Measurements from ENCODE around the gene ANKRD34B.
"Not testable (repeated sequence)": the region's sequence is repeated elsewhere in the genome, so short reads cannot be mapped to it uniquely, and the experiment has no call there.

Gene ANKRD34B

DNA sequence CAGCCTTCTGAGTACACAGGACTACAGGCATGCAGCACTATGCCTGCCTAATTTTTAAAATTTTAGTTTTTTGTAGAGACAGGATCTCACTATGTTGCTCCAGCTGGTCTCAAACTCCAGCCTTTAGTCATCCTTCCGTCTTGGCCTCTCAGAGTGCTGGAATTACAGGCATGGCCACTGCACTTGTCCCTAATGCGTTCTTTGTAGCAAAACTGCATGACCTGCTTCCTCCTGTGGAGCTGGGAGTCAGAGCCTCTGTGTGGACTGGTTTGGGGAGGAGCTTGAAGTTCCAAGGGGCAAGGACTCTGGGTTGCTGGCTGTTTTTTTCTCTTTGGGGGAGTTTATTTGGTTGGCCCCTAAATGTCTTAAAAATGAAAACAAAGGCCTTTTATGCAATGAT, 22.7 kb upstream of the ANKRD34B start:
- H3K4me3 ChIP-seq (ENCODE audit: low read depth in 1 of 2, low read length in 2 of 2) = no peak overlapping the region
- no peaks in the 10 kb centered on the region for H3K36me3 ChIP-seq (ENCODE audit: insufficient read depth, low read length)
- no peak overlapping the region for H3K27ac ChIP-seq (ENCODE audit: low read depth, low read length)
- no peaks in the 10 kb centered on the region for H3K9me3 ChIP-seq (ENCODE audit: low read length)
- H3K9ac ChIP-seq (ENCODE audit: low read length) = no peak overlapping the region
- no peaks in the 10 kb centered on the region for H3K4me1 ChIP-seq (ENCODE audit: insufficient read depth, low read length)
- H3K27me3 ChIP-seq (ENCODE audit: control insufficient read depth in 1 of 2, insufficient read depth in 2 of 2, low read length in 2 of 2) = no peaks in the 10 kb centered on the region

GRCh38 chr5:80592105-80592504, 22.0 kb upstream of the ANKRD34B start:
- no peaks in the 10 kb centered on the region for H3K4me1 ChIP-seq (ENCODE audit: insufficient read depth, low read length)
- no peak overlapping the region for H3K9ac ChIP-seq (ENCODE audit: low read length)
- no peaks in the 10 kb centered on the region for H3K27me3 ChIP-seq (ENCODE audit: control insufficient read depth in 1 of 2, insufficient read depth in 2 of 2, low read length in 2 of 2)
- H3K4me3 ChIP-seq (ENCODE audit: low read depth in 1 of 2, low read length in 2 of 2) = no peak overlapping the region
- no peaks in the 10 kb centered on the region for H3K36me3 ChIP-seq (ENCODE audit: insufficient read depth, low read length)
- H3K27ac ChIP-seq (ENCODE audit: low read depth, low read length) = no peak overlapping the region
- H3K9me3 ChIP-seq (ENCODE audit: low read length) = no peaks in the 10 kb centered on the region

GRCh38 chr5:80591352-80591751, 21.3 kb upstream of the ANKRD34B start:
- no peaks in the 10 kb centered on the region for H3K27me3 ChIP-seq (ENCODE audit: control insufficient read depth in 1 of 2, insufficient read depth in 2 of 2, low read length in 2 of 2)
- H3K4me3 ChIP-seq (ENCODE audit: low read depth in 1 of 2, low read length in 2 of 2) = no peak overlapping the region
- no peaks in the 10 kb centered on the region for H3K9me3 ChIP-seq (ENCODE audit: low read length)
- H3K27ac ChIP-seq (ENCODE audit: low read depth, low read length) = no peak overlapping the region
- H3K9ac ChIP-seq (ENCODE audit: low read length) = no peak overlapping the region
- no peaks in the 10 kb centered on the region for H3K4me1 ChIP-seq (ENCODE audit: insufficient read depth, low read length)
- H3K36me3 ChIP-seq (ENCODE audit: insufficient read depth, low read length) = no peaks in the 10 kb centered on the region

- Histone ChIP-seq H3K9ac (ENCODE audit: low read length) (no peak overlapping the region), H3K27me3 (ENCODE audit: control insufficient read depth in 1 of 2, insufficient read depth in 2 of 2, low read length in 2 of 2) (no peaks in the 10 kb centered on the region), H3K36me3 (ENCODE audit: insufficient read depth, low read length) (no peaks in the 10 kb centered on the region), H3K27ac (ENCODE audit: low read depth, low read length) (no peak overlapping the region), H3K4me1 (ENCODE audit: insufficient read depth, low read length) (no peaks in the 10 kb centered on the region), H3K9me3 (ENCODE audit: low read length) (no peaks in the 10 kb centered on the region), H3K4me3 (ENCODE audit: low read depth in 1 of 2, low read length in 2 of 2) (no peak overlapping the region)
These were observed 20.7 kb upstream of the ANKRD34B start for GRCh38 chr5:80590766-80591165.

DNA sequence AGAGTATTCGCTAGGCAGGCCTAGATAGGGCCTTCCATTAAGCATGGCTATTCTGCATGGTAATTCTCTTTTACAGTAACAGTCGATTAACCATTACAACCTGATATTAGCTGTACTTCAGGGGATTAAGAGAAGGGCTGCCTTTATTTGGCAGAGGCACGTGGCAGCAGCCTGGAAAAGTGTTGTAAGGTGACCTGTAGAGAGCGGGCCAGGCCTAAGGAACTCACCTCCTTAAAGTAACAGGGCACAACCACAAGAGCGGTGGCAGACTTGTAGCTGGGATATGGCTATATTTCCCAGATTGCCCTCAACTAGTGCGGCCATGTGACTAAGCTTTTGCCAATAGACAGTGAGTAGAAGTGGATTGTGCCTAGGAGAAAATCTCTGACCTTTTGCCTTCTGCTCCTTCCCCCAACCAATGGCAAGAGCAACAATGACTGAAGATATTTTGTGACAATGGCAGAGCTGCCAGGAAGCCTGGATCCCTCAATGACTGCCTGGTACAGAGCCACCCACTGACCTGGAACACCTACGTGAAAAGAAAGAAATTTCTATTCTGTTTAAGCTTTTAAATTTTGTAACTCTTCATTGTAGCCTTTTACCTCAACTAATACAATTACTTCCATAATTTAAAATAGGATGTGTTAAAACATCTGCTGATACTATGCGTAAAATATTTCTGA, 18.9 kb upstream of the ANKRD34B start:
- Histone ChIP-seq H3K27me3 (ENCODE audit: control insufficient read depth in 1 of 2, insufficient read depth in 2 of 2, low read length in 2 of 2) (no peaks in the 10 kb centered on the region), H3K4me1 (ENCODE audit: insufficient read depth, low read length) (no peaks in the 10 kb centered on the region), H3K4me3 (ENCODE audit: low read depth in 1 of 2, low read length in 2 of 2) (no peak overlapping the region), H3K27ac (ENCODE audit: low read depth, low read length) (no peak overlapping the region), H3K9me3 (ENCODE audit: low read length) (no peaks in the 10 kb centered on the region), H3K36me3 (ENCODE audit: insufficient read depth, low read length) (no peaks in the 10 kb centered on the region), H3K9ac (ENCODE audit: low read length) (no peak overlapping the region)

DNA sequence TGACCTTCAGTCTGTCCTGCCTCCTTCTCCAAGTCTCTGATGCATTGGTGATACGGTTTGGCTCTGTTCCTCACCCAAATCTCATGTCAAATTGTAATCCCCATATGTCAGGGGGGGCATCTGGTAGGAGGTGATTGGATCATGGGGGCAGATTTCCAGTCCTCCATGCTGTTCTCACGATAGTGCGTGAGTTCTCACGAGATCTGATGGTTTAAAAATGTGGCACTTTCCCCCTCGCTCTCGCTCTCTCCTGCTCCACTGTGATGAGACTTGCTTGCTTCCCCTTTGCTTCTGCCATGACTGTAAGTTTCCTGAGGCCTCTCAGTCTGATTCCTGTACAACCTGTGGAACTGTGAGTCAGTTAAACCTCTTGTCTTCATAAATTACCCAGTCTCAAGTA, 14.7 kb upstream of the ANKRD34B start:
- H3K27ac ChIP-seq (ENCODE audit: low read depth, low read length) = no peak overlapping the region

DNA sequence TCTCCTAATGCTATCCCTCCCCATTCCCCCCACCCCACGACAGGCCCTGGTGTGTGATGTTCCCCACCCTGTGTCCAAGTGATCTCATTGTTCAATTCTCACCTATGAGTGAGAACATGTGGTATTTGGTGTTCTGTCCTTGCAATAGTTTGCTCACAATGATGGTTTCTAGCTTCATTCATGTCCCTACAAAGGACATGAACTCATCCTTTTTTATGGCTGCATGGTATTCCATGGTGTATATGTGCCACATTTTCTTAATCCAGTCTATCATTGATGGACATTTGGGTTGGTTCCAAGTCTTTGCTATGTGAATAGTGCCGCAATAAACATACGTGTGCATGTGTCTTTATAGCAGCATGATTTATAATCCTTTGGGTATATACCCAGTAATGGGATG, 10.2 kb upstream of the ANKRD34B start:
- not testable (repeated sequence) for H3K9me3 ChIP-seq (ENCODE audit: low read length); H3K4me1 ChIP-seq (ENCODE audit: insufficient read depth, low read length); H3K4me3 ChIP-seq (ENCODE audit: low read depth in 1 of 2, low read length in 2 of 2); H3K9ac ChIP-seq (ENCODE audit: low read length); H3K36me3 ChIP-seq (ENCODE audit: insufficient read depth, low read length); H3K27me3 ChIP-seq (ENCODE audit: control insufficient read depth in 1 of 2, insufficient read depth in 2 of 2, low read length in 2 of 2); H3K27ac ChIP-seq (ENCODE audit: low read depth, low read length)

More for the DNA sequence above, 14.7 kb upstream of the ANKRD34B start:
- Histone ChIP-seq H3K9me3 (ENCODE audit: low read length) (no peaks in the 10 kb centered on the region), H3K36me3 (ENCODE audit: insufficient read depth, low read length) (no peaks in the 10 kb centered on the region), H3K27me3 (ENCODE audit: control insufficient read depth in 1 of 2, insufficient read depth in 2 of 2, low read length in 2 of 2) (no peaks in the 10 kb centered on the region), H3K4me1 (ENCODE audit: insufficient read depth, low read length) (no peaks in the 10 kb centered on the region), H3K9ac (ENCODE audit: low read length) (no peak overlapping the region), H3K4me3 (ENCODE audit: low read depth in 1 of 2, low read length in 2 of 2) (no peak overlapping the region)

- no peak overlapping the region for H3K4me3 ChIP-seq (ENCODE audit: low read depth in 1 of 2, low read length in 2 of 2)
- no peaks in the 10 kb centered on the region for H3K36me3 ChIP-seq (ENCODE audit: insufficient read depth, low read length)
- H3K27me3 ChIP-seq (ENCODE audit: control insufficient read depth in 1 of 2, insufficient read depth in 2 of 2, low read length in 2 of 2) = no peaks in the 10 kb centered on the region
- H3K9ac ChIP-seq (ENCODE audit: low read length) = no peak overlapping the region
- no peak overlapping the region for H3K27ac ChIP-seq (ENCODE audit: low read depth, low read length)
- no peaks in the 10 kb centered on the region for H3K9me3 ChIP-seq (ENCODE audit: low read length)
- no peaks in the 10 kb centered on the region for H3K4me1 ChIP-seq (ENCODE audit: insufficient read depth, low read length)
These were observed 9.0 kb upstream of the ANKRD34B start for GRCh38 chr5:80579050-80579449.

DNA sequence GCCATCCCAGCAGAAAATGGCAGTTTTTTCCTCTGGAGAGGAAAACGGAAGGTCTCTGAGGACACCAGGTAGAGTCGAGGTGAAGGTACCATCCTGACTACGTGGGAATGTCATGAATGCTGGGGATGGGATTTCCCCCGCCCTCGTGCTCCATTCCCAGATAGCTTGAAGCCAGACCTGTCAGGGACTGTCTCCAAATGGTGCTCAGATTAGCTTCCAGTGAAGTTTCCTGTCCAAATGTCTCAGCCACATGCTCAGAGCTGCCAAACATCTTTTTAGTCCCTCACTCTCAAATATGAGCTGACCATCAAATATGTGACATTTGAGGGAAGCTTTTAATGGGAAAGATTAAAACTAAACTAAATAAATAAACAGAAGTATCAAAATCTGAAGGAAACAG, 7.6 kb upstream of the ANKRD34B start:
- Histone ChIP-seq H3K4me3 (ENCODE audit: low read depth in 1 of 2, low read length in 2 of 2) (no peak overlapping the region), H3K9me3 (ENCODE audit: low read length) (no peaks in the 10 kb centered on the region), H3K27ac (ENCODE audit: low read depth, low read length) (no peak overlapping the region)

DNA sequence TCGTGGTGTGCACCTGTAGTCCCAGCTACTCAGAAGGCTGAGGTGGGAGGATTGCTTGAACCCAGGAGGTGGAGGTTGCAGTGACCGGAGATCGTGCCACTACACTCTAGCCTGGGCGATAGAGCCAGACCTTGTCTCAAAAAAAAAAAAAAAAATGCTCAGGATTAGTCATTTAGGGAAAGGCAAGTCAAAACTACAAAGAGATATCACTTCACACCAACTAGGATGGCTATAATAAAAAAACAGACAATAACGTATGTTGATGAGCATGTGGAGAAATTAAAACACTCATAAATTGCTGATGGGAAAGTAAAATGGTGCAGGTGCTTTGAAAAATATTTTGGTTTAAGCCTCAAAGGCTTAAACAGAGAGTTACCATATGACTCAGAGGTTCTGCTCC, 6.3 kb upstream of the ANKRD34B start:
- Histone ChIP-seq H3K27ac (ENCODE audit: low read depth, low read length) (no peak overlapping the region), H3K9me3 (ENCODE audit: low read length) (no peaks in the 10 kb centered on the region), H3K9ac (ENCODE audit: low read length) (no peak overlapping the region), H3K4me3 (ENCODE audit: low read depth in 1 of 2, low read length in 2 of 2) (no peak overlapping the region), H3K36me3 (ENCODE audit: insufficient read depth, low read length) (no peaks in the 10 kb centered on the region), H3K4me1 (ENCODE audit: insufficient read depth, low read length) (no peaks in the 10 kb centered on the region), H3K27me3 (ENCODE audit: control insufficient read depth in 1 of 2, insufficient read depth in 2 of 2, low read length in 2 of 2) (no peaks in the 10 kb centered on the region)

More for the DNA sequence above, 7.6 kb upstream of the ANKRD34B start:
- no peaks in the 10 kb centered on the region for H3K4me1 ChIP-seq (ENCODE audit: insufficient read depth, low read length)
- no peaks in the 10 kb centered on the region for H3K27me3 ChIP-seq (ENCODE audit: control insufficient read depth in 1 of 2, insufficient read depth in 2 of 2, low read length in 2 of 2)
- no peaks in the 10 kb centered on the region for H3K36me3 ChIP-seq (ENCODE audit: insufficient read depth, low read length)
- no peak overlapping the region for H3K9ac ChIP-seq (ENCODE audit: low read length)

GRCh38 chr5:80573062-80573461, 3.0 kb upstream of the ANKRD34B start:
- Histone ChIP-seq H3K27me3 (ENCODE audit: control insufficient read depth in 1 of 2, insufficient read depth in 2 of 2, low read length in 2 of 2) (peaks cover 0 to 25% of the 10 kb centered on the region in 2 donors), H3K9me3 (ENCODE audit: low read length) (no peaks in the 10 kb centered on the region), H3K9ac (ENCODE audit: low read length) (no peak overlapping the region), H3K4me3 (ENCODE audit: low read depth in 1 of 2, low read length in 2 of 2) (no peak overlapping the region), H3K4me1 (ENCODE audit: insufficient read depth, low read length) (no peaks in the 10 kb centered on the region), H3K27ac (ENCODE audit: low read depth, low read length) (no peak overlapping the region), H3K36me3 (ENCODE audit: insufficient read depth, low read length) (no peaks in the 10 kb centered on the region)

Data from muscle layer of colon (tissue), 2 donors.